NCI-H1105 (cell line): ENCODE results near the gene ARHGAP18.

ENCODE experiments used
- DNase-seq: peaks from one replicate; lab custom pipeline; 2025; lab: John Stamatoyannopoulos, UW

The ARHGAP18 gene

GRCh38 chr6:129717277-129717676 lies 7.3 kb upstream of the ARHGAP18 start:
- no peak for DNase-seq

- DNase-seq, result no peak
Measured at GRCh38 chr6:129713806-129714333, 3.9 kb upstream of the ARHGAP18 start.

GRCh38 chr6:129711271-129711631 lies 1.3 kb upstream of the ARHGAP18 start:
- no peak for DNase-seq

DNA sequence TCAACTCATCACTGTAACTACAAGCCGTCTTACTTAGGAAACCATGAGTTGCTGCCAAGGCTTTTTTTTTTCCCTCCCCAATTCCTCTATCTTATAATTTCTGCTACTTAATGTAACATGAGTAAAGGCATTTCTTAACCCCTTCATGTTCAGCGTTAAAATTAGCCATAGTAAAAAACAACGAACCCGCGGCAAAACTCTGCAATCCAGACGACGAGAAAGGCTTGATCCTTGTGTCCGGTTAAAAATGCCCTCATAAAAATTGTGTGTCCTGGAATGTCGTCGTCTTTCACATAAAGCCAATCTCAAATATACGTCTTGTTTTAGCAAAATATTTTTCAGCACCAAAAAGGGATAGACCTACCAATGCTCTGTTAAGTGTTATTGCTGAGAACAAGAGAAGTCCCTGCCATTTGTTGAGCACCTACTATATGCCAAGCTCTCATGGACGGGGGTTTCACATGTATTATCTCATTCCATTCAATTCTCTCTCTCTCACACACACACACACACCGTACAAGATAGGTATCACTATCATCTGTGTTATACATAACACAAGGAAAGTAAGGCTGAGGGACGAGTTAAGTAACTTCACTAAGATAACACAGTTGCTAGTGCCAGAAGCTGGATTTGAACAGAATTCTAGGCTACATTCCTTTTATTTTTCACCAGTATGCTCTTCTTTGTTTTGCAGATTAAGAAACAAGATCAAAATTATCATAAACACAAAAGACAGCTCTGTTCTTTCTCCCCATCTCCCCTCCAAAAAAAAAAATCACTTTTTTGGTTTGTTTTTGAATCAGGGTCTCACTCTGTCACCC lies 683 bp upstream of the ARHGAP18 start:
- DNase-seq, result no peak

DNA sequence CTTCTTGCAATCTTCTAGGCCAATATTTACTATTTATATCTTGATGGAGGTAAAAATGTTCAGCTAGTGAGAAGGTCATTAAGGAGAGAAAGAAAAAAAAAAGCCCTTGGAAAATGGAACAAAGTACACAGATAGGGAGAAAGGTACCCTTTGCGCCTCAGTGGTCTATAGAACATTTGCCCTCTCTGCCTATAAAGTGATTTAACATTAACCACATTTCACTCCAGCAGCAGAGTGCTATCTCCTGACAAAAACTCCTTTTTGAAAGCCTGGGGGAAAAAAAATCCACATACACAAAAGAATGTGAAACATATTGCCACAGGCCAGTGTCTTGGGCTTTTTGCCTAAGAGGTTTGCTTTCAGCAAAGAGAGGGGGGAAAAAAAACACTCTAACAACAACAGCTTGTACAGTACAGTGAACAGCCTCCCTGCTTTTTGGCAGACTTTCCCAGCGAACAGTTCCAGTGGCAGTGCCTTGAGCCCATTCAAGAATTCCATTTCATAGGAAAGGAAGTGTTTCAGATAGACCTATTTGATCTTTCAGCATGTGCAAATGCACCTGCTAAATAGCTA lies 695 bp downstream of the ARHGAP18 start:
- DNase-seq, result no peak

DNA sequence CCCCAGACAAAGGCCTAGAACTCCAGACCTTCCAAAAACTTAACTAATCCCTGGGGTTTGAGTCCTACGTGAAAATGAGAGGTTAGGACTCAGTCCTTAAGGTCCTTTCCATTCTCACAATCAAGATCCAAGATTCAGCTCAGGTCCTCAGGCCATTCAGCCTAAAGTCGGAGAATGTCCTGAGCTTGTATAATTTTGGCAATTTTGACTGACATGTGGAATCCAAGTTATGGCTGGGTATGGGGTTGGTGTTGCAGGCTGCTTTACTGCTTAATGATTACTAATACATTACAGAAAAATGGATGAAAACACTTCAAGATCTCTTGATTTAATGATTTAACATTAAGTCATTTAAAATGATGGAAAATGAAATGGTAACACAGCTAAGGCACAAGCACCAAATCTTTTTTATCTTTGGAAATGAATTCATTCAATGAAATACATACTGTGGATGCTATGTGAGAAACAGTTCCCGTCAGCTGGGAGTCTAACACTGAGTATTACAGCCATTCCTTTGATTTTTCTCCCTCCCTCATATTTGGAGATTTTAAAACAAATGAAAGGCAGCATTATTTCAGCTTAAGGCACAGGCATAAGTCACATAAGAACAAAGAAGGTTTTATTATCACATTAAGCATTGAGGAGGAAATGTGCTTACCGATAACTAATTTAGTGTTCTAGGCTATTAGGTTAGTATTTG lies 1.3 kb downstream of the ARHGAP18 start:
- no peak for DNase-seq

DNA sequence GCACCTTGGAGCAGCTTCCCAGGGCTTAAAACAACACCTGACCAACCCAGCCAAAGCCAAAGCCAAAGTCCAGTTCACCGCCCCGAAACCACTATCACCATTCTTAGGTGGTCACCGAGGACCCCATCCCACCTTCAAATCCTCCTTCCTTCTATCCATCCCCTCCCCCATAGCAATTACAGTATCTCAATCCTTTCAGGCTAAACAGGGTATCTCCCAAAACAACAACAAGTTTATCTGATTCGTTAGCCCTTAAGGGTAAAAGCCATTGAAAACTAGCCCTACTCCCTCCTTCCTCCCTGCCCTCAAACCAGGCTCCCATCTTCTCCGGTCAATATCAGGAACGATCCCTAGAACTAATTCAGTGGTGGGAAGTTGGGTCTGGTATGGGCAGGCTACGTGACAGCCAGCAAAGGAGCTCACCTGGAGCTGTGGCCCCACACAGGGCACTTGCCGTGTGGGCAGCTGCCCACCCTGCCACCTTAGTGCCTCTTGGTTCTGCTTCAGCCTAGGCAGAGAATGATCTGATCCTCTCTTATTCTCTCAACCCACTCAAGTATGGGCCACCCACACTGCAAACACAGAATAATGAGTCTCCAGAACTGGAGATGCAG lies 2.0 kb downstream of the ARHGAP18 start:
- DNase-seq, result no peak

DNA sequence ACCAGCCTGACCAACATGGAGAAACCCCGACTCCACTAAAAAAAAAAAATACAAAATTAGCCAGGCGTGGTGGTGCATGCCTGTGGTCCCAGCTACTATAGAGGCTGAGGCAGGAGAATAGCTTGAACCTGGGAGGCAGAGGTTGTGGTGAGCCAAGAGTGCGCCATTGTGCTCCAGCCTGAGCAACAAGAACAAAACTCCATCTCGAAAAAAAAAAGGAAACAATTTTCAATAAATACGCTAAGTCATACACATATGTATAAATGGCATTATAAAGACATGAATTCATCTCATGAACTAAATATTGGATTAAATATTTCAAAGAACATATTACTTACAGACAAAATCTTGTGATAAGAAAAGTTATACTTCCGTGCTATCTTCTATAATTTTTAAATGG lies 2.9 kb downstream of the ARHGAP18 start:
- no peak for DNase-seq

GRCh38 chr6:129705212-129705611 lies 4.8 kb downstream of the ARHGAP18 start:
- DNase-seq, result no peak

DNA sequence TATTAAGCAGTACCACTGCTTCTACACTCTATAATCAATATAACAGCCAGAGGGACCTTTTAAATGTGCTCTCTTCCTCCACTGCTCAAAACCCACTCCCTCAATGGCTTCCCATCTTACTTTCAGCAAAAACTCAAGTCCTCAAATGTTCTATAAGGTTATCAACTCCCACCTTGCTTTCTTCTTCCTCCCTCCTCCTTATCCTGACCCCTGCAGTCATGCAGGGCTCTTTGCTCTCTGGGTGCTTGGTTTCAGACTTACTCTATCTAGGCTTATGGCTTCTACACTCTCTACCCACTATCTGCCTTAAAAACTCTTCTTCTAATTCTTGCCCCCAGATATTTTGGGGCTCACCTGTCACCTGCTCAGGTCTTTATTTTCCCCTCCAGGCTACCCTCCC lies 5.3 kb downstream of the ARHGAP18 start:
- no peak for DNase-seq

DNA sequence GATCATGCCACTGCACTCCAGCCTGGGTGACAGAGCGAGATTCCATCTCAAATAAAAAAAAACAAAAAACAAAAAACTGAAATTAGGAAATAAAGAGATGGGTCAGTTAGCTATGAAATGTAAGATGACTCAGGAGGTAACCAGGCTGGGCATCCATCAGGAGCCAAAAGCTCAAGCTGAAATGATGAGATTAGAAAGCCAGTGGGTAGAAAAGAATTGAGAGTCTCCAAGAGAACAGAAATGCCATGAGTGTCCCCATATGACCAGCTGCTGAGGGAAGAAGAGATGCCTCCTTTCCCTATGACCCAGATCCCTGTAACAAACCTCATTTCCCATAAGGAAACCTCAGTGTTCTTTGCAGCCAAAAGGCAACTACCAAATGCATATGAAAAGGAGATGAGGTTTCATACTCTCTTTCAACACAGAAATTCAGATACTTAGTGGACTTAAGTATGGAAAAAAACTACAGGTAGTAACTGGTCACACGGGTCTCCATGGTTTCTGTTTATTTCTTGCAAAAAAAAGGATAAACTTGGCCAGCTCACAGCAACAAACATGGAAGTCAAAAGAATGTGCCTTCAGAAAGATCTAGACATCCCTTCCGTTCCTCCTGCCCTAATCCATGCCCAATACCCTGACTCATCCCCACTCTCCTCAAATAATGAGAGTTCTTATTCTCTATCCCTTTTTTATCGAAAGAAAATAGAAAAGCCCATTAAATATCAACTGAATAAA lies 8.1 kb downstream of the ARHGAP18 start:
- DNase-seq, result no peak

GRCh38 chr6:129700666-129701065 lies 9.3 kb downstream of the ARHGAP18 start:
- DNase-seq, result no peak

- DNase-seq, result no peak
Measured at GRCh38 chr6:129699659-129700058, 10.3 kb downstream of the ARHGAP18 start.

GRCh38 chr6:129698430-129698829 lies 11.5 kb downstream of the ARHGAP18 start:
- no peak for DNase-seq

DNA sequence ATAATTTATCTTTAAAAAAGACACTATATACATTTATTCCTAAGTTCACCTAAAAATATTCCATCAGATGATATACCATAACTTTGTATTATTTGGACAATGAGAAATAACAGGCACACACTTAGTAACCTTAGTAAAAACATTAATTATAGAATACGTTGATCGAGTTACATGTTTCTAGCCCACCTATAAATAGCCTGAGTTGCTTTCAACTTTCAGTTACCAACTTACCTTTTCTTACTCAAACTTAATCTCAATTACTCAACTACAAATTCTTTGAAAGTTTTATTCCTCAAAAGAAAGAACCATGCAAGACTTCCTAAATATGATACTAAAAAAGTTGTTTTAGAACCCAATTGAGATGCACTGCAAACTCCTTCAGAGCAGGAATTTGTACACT lies 12.2 kb downstream of the ARHGAP18 start:
- DNase-seq, result no peak

DNA sequence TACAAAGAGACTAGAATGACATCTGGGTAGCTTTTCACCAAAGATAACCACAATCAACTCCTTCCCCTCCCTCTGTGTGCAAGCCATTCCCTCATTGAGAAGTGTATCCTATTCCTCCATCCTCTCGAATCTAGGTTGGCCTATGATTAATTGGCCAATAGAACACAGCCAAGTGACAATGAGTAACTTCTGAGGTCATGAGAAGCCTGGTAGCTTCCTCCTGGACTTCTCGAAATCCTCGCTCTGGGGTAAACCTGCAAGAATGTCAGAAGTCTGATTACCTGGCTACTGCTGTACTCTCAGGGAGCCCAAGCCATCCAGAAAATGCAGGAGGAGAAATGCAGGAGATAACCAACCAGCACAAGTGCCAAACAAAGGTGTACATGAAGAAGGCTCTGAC lies 13.1 kb downstream of the ARHGAP18 start:
- no peak for DNase-seq

DNA sequence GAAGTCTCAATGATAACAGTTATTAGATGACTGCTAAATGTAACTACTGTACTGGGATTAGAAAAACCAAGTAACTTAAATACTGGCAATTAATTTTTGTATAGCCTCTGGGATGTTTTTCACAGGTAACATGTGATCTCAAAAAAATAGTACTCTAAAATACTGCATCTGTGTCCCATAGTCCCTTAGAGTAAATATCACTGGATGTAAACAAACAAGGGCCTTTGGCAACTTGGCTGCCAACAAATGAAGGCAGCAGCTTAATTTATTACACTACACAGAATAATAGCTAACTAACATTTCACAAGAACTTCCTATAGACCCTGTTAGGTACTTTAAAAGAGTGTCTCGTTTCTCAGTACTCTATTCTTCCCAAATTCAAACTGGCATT lies 14.0 kb downstream of the ARHGAP18 start:
- no peak for DNase-seq

GRCh38 chr6:129695373-129696027 lies 14.5 kb downstream of the ARHGAP18 start:
- no peak for DNase-seq

DNA sequence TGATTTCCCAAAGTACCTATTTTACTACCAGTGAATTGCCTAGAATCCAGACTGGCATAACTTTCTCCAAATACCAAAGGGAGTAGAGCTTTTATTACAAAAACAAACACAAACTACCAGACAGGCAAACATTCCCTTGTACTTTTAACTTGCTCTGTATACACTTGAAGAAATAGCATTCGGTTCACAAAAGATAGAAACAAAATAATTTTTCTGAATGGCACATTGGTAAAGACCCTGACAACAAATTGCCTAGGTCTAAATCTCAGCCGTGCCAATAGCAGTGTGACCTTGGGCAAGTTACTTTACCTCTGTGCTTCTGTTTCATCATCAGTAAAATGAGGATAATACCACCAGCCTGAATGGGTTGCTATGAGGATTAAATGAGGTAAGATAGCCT lies 15.9 kb downstream of the ARHGAP18 start:
- no peak for DNase-seq

DNA sequence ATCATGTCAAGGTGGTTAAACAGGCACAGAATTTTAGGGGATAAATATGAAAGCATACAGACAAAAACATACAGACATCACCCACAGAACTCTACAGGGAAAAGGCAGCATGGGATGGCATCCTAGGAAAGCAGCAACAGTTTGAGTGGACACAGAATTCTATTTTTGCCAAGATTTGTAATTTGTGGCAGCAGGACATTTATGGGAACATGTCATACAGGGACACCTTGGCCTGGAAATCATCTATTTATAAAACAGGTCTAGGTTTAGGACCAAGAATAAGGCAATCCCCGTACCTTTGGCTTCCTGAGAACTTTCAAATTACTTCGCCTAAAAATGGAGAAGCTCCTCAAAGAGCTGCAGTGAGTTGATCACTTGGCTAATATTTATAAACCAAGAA lies 17.5 kb downstream of the ARHGAP18 start:
- no peak for DNase-seq

DNA sequence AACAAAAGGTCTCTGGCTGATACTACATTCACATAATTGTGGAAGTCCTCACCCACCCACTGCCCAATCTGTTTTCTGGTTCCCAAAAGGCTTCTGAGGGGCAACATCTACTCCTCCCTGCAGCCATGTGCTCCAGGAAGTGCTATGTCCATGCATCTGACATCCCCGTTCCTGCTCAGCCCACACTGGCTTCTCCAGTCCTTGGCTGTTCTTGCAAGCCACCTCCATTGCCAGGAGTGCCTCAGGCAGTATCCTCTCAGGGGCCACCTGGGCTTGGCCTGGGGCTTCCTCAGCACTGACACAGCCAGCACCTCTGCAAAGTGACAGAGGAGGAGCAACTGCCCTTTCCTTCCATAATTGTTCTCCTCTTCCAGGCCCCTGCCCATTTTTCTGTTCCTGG lies 18.3 kb downstream of the ARHGAP18 start:
- DNase-seq, result no peak
